Hematopoietic multipotent progenitor cell (in vitro differentiated cells): Measurements from ENCODE around the gene SLC19A1. TPM values are rescaled to one million over a fixed set of nuclear protein-coding genes. Genes with fewer than 3 reads are reported as not detected.
A peak's percentile ranks its signal among the peaks of the same experiment; 100 is the strongest.
"Not testable (repeated sequence)": the region's sequence is repeated elsewhere in the genome, so short reads cannot be mapped to it uniquely, and the experiment has no call there.

Experiments used
- DNase-seq, 3 donors: peaks; one replicate each; pipeline ENCODE4 v3.0.0-alpha.2; 2011 to 2015; ENCODE audit warnings: low read depth in 2 of 3, low spot score in 2 of 3
- total RNA-seq: library from RNA; depleted of rRNA; stranded (reverse); fragments of >200 nt; gene quantifications from one replicate; pipeline ENCODE4 v1.2.3, GENCODE V29; 2012

Gene SLC19A1
- total RNA-seq, 1 donor = 24.0 TPM

GRCh38 chr21:45535341-45536081, 6.7 kb downstream of the SLC19A1 start:
- peak in 2 of 3 donors; percentile 39 to 57 for DNase-seq

GRCh38 chr21:45534636-45535331, 7.5 kb downstream of the SLC19A1 start:
- peak in 1 of 3 donors; percentile 39 for DNase-seq

GRCh38 chr21:45533846-45534635, 8.2 kb downstream of the SLC19A1 start:
- no peak for DNase-seq

- no peak for DNase-seq
Observed at GRCh38 chr21:45533361-45533845, 8.8 kb downstream of the SLC19A1 start.

GRCh38 chr21:45532826-45533360, 9.3 kb downstream of the SLC19A1 start:
- DNase-seq = no peak

- DNase-seq = no peak
Observed at GRCh38 chr21:45531393-45532215, 10.6 kb downstream of the SLC19A1 start.

- DNase-seq = not testable (repeated sequence)
Observed at GRCh38 chr21:45531114-45531392, 11.2 kb downstream of the SLC19A1 start.

GRCh38 chr21:45530423-45531113, 11.7 kb downstream of the SLC19A1 start:
- no peak for DNase-seq

- no peak for DNase-seq
Observed at GRCh38 chr21:45529785-45530422, 12.3 kb downstream of the SLC19A1 start.

GRCh38 chr21:45528981-45529784, 13.1 kb downstream of the SLC19A1 start:
- no peak for DNase-seq

- no peak for DNase-seq
Observed at GRCh38 chr21:45528028-45528705, 14.1 kb downstream of the SLC19A1 start.

GRCh38 chr21:45527151-45527999, 14.9 kb downstream of the SLC19A1 start:
- not testable (repeated sequence) for DNase-seq

GRCh38 chr21:45525910-45526306, 16.3 kb downstream of the SLC19A1 start:
- no peak for DNase-seq

GRCh38 chr21:45525153-45525909, 16.9 kb downstream of the SLC19A1 start:
- no peak for DNase-seq

GRCh38 chr21:45524756-45525152, 17.5 kb downstream of the SLC19A1 start:
- DNase-seq = no peak

- DNase-seq = no peak
Observed at GRCh38 chr21:45523411-45524101, 18.7 kb downstream of the SLC19A1 start.
